K562 (cell line): ENCODE measurements around the gene STIM1. TPM values are rescaled to one million over a fixed set of nuclear protein-coding genes. Genes with fewer than 3 reads are reported as not detected.

Source experiments
- CC2D1A ChIP-seq: fragments of 450-650 bp; IDR thresholded peaks from 2 replicates; pipeline ENCODE4 v1.6.1; 2017; ENCODE audit warnings: mild to moderate bottlenecking
- EHMT2 ChIP-seq: fragments of 450-650 bp; IDR thresholded peaks from 2 replicates; pipeline ENCODE4 v1.6.1; 2018; ENCODE audit warnings: antibody characterized with exemption
- ELK3 ChIP-seq: fragments of 450-650 bp; formaldehyde crosslinking; IDR thresholded peaks from 2 replicates; pipeline ENCODE4 v1.4.0; 2020; ENCODE audit warnings: mild to moderate bottlenecking
- FUS ChIP-seq: fragments of 200-400 bp; formaldehyde crosslinking; optimal IDR thresholded peaks from 2 replicates; pipeline ENCODE3; 2017; ENCODE audit warnings: low read depth, low read length
- HDGF ChIP-seq: fragments of 450-650 bp; IDR thresholded peaks from 2 replicates; pipeline ENCODE4 v1.6.1; 2016
- HMG20B ChIP-seq: fragments of 250-450 bp; sonication (Bioruptor Pico); IDR thresholded peaks from 2 replicates; pipeline ENCODE4 v1.5.0; 2021; ENCODE audit warnings: mild to moderate bottlenecking
- HNRNPH1 ChIP-seq: fragments of 200-400 bp; formaldehyde crosslinking; optimal IDR thresholded peaks from 2 replicates; pipeline ENCODE3; 2017; ENCODE audit warnings: low read depth, mild to moderate bottlenecking, low read length, moderate library complexity
- IRF9 ChIP-seq: fragments of 450-650 bp; IDR thresholded peaks from 2 replicates; pipeline ENCODE4 v1.6.1; 2016; ENCODE audit warnings: missing biosample characterization, missing genetic modification characterization
- KAT7 ChIP-seq: sonication (generic); formaldehyde crosslinking; IDR thresholded peaks from 2 replicates; pipeline ENCODE4 v1.8.0; 2022; ENCODE audit warnings: missing genetic modification reagents, mild to moderate bottlenecking, borderline replicate concordance
- KDM2B ChIP-seq: fragments of 250-450 bp; sonication (Bioruptor Pico); IDR thresholded peaks from 2 replicates; pipeline ENCODE4 v1.8.0; 2021; ENCODE audit warnings: mild to moderate bottlenecking, moderate library complexity
- KLF16 ChIP-seq: IDR thresholded peaks from 2 replicates; pipeline ENCODE4 v1.6.1; 2016; ENCODE audit warnings: antibody characterized with exemption
- MTA1 ChIP-seq: fragments of 450-650 bp; IDR thresholded peaks from 2 replicates; pipeline ENCODE4 v1.6.1; 2017; ENCODE audit warnings: borderline replicate concordance
- NCOA6 ChIP-seq: fragments of 450-650 bp; IDR thresholded peaks from 2 replicates; pipeline ENCODE4 v1.6.1; 2017; ENCODE audit warnings: mild to moderate bottlenecking
- SPI1 ChIP-seq: IDR thresholded peaks from 2 replicates; pipeline ENCODE4 v1.6.1; 2011; ENCODE audit warnings: low read depth, low read length, control low read depth, borderline replicate concordance
- ZBTB17 ChIP-seq: fragments of 450-650 bp; formaldehyde crosslinking; IDR thresholded peaks from 2 replicates; pipeline ENCODE4 v1.4.0; 2020; ENCODE audit warnings: mild to moderate bottlenecking
- ZNF212 ChIP-seq: fragments of 450-650 bp; formaldehyde crosslinking; IDR thresholded peaks from 2 replicates; pipeline ENCODE4 v1.4.0; 2020; ENCODE audit warnings: mild to moderate bottlenecking
- ZNF583 ChIP-seq: fragments of 250-450 bp; sonication (Bioruptor Pico); IDR thresholded peaks from 2 replicates; pipeline ENCODE4 v1.4.0; 2020
- ZNF584 ChIP-seq: fragments of 200-800 bp; sonication (Bioruptor generic); IDR thresholded peaks from 2 replicates; pipeline ENCODE4 v1.6.1; 2016; ENCODE audit warnings: low read depth, mild to moderate bottlenecking, missing genetic modification characterization, missing compliant biosample characterization
- ZNF707 ChIP-seq: fragments of 250-450 bp; sonication (Bioruptor Pico); conservative IDR thresholded peaks from 2 replicates; pipeline ENCODE4 v1.8.0; 2022; ENCODE audit warnings: inconsistent platforms, mild to moderate bottlenecking, moderate library complexity
- polyA plus RNA-seq, 8 experiments: library from polyadenylated mRNA; depleted of rRNA in 4 of 8; stranded (reverse) in 5 of 8; unstranded in 3 of 8; fragments of >200 nt; fragmentation: Nextera tagmentation in 2 of 8; fragmentation: Illumina TruSeq in 1 of 8; extraction: Ambion mirVana in 2 of 8; extraction: Trizol in 1 of 8; gene quantifications; 2 replicates each; pipeline versions ENCODE4 v1.2.1 to v1.2.3, GENCODE V29; 2011 to 2014; ENCODE audit warnings: inconsistent platforms in 1 of 8, missing spikeins in 1 of 8
- total RNA-seq, 7 experiments: library from RNA; depleted of rRNA in 6 of 7; stranded (reverse); fragments of >200 nt in 6 of 7; fragmentation: Illumina TruSeq in 2 of 7; extraction: Trizol in 2 of 7; gene quantifications; 2 replicates each; pipeline versions ENCODE4 v1.2.1 to v1.2.3, GENCODE V29; 2011 to 2021; ENCODE audit warnings: low replicate concordance in 1 of 7
- TF ChIP-seq, protein P1 (sequence below), 2 experiments: fragments of 450-650 bp; formaldehyde crosslinking in 1 of 2; IDR thresholded peaks; 2 replicates each; pipeline versions ENCODE4 v1.4.0 to v1.6.1; 2014 to 2020; ENCODE audit warnings: mild to moderate bottlenecking in 2 of 2, borderline replicate concordance in 1 of 2, low read depth in 1 of 2

Gene STIM1
- total and polyA plus RNA-seq, 9 of the 15 experiments (the other 6 are each of a cell fraction or from before 2014, with no cell fraction given) = 7.7 to 50.5 (median 22.5) TPM

DNA sequence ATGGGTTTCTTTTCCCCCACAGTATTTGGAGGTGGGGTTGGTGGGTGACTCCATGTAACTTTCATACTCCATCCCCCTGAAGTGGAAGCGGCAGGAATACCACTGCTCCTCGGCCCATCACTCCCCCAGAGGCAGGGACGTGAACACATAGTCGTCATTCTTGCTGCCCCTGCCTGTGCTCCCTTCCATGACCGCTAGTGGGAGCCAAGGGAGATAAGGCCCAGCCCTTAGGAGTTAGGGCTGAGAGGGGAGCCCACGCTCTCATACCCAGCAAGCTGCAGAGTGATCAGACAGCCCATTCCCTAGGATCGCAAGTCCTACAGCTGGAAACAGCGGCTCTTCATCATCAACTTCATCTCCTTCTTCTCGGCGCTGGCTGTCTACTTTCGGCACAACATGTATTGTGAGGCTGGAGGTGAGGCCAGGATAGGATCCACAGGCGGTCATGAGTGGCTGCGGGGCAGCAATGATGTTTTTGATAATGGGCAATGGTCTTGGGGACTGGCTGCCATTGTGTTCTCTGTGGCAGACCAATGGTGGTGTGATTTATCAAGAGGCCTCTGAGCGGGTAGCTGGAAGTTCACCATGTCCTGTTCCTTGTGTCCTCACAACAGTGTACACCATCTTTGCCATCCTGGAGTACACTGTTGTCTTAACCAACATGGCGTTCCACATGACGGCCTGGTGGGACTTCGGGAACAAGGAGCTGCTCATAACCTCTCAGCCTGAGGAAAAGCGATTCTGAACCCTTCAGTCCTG, 30.6 kb upstream of the STIM1 start (continued):
- no peak for TF ChIP-seq HDGF
- no peak for TF ChIP-seq ZBTB17
- no peak for TF ChIP-seq SPI1
- no peak for TF ChIP-seq IRF9 (tag)
- no peak for TF ChIP-seq HNRNPH1
- TF ChIP-seq NCOA6 = no peak
- TF ChIP-seq ZNF212 (CRISPR knock-in tag) = no peak
- no peak for TF ChIP-seq ZNF584 (CRISPR knock-in tag)
- no peak for TF ChIP-seq ZNF583 (CRISPR knock-in tag)
- TF ChIP-seq, protein P1, sequence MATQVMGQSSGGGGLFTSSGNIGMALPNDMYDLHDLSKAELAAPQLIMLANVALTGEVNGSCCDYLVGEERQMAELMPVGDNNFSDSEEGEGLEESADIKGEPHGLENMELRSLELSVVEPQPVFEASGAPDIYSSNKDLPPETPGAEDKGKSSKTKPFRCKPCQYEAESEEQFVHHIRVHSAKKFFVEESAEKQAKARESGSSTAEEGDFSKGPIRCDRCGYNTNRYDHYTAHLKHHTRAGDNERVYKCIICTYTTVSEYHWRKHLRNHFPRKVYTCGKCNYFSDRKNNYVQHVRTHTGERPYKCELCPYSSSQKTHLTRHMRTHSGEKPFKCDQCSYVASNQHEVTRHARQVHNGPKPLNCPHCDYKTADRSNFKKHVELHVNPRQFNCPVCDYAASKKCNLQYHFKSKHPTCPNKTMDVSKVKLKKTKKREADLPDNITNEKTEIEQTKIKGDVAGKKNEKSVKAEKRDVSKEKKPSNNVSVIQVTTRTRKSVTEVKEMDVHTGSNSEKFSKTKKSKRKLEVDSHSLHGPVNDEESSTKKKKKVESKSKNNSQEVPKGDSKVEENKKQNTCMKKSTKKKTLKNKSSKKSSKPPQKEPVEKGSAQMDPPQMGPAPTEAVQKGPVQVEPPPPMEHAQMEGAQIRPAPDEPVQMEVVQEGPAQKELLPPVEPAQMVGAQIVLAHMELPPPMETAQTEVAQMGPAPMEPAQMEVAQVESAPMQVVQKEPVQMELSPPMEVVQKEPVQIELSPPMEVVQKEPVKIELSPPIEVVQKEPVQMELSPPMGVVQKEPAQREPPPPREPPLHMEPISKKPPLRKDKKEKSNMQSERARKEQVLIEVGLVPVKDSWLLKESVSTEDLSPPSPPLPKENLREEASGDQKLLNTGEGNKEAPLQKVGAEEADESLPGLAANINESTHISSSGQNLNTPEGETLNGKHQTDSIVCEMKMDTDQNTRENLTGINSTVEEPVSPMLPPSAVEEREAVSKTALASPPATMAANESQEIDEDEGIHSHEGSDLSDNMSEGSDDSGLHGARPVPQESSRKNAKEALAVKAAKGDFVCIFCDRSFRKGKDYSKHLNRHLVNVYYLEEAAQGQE (IDR thresholded peaks at IDR 0.05; ENCODE audit: borderline replicate concordance) = peak; percentile 87
- TF ChIP-seq, protein P1 (CRISPR knock-in tag; IDR thresholded peaks at IDR 0.05; ENCODE audit: low read depth) = no peak; the same call in 1 of the 2 replicates
- TF ChIP-seq ELK3 = no peak
- no peak for TF ChIP-seq ZNF707 (CRISPR knock-in tag)
- peak; percentile 62; the same call in 1 of the 2 replicates for TF ChIP-seq KLF16
- peak; percentile 27; the same call in 1 of the 2 replicates for TF ChIP-seq MTA1
- TF ChIP-seq EHMT2 = no peak
- no peak for TF ChIP-seq HMG20B (CRISPR knock-in tag)
- peak; percentile 76 for TF ChIP-seq CC2D1A
- no peak for TF ChIP-seq FUS
- no peak; the same call in 1 of the 2 replicates for TF ChIP-seq KAT7 (CRISPR knock-in tag)
- no peak for TF ChIP-seq KDM2B
